ENCODE data around the gene CD200R1L. TPM values are rescaled to one million over a fixed set of nuclear protein-coding genes. Genes with fewer than 3 reads are reported as not detected.
"Not testable (repeated sequence)": the region's sequence is repeated elsewhere in the genome, so short reads cannot be mapped to it uniquely, and the experiment has no call there.

Gene CD200R1L, protein sequence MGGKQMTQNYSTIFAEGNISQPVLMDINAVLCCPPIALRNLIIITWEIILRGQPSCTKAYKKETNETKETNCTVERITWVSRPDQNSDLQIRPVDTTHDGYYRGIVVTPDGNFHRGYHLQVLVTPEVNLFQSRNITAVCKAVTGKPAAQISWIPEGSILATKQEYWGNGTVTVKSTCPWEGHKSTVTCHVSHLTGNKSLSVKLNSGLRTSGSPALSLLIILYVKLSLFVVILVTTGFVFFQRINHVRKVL
- total RNA-seq: not detected in 2 replicates

DNA sequence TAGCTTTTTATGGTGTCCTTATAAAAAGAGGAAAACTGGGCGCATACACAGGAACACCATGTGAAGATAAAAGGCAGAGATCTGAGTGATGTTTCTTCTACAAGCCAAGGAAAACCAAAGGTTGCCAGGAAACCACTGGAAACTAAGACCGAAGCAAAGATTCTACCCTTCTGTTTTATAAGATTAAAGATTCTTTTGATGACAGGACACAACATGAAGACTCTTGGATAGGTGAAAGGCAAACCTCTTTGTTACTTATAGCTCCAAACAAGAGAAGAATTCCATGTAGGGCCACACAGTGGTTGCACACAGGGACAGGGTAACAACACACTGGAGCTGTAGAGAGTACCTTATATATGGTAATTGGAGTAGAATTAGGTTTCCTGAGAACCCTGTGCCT lies at the start of gene CD200R1L:
Gene CD200R1L, minus strand, starts transcription at position 101 of the 400 bp plus-strand sequence. CDS start 17,497 bp downstream, outside the sequence.
- DNase-seq (ENCODE audit: low read depth in 2 of 2): no peak

DNA sequence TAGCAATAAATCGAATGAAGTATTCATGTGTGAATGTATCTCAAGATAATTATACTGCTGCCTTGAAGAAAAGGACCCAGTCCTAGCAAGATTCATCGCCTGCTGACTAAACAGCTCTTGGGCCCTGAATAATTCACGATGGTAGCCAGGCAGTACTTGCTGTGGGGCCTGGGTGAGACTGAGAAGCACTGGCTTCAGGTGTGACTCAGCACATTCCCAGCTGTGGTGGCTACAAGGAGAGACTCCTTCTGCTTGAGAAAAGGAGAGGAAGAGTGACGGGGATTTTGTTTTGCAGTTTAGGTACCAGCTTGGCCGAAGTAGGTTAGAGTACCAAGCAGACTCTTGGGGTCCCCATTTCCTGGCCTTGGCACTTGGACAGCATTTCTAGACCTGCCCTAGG lies 47.6 kb upstream of the CD200R1L start:
- DNase-seq (ENCODE audit: low read depth in 2 of 2): no peak

DNA sequence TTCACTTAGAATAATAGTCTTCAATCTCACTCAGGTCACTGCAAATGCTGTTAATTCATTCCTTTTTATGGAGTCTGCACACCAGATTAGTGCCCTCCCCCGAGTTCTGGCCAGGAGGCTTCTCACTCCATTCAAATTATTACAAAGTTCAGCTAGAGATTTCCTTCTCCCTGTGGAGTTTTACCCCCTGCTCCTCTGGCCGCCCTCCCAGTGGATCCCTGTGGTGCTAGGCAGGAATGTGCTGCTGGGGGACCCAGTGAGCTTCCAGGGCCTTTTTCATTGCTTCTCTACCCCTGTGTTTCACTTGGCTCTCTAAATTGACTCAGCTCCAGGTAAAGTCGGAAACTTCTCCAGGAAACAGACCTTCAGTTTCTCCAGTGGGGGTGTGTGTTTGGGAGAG lies 42.7 kb upstream of the CD200R1L start:
- DNase-seq (ENCODE audit: low read depth in 2 of 2): no peak

DNA sequence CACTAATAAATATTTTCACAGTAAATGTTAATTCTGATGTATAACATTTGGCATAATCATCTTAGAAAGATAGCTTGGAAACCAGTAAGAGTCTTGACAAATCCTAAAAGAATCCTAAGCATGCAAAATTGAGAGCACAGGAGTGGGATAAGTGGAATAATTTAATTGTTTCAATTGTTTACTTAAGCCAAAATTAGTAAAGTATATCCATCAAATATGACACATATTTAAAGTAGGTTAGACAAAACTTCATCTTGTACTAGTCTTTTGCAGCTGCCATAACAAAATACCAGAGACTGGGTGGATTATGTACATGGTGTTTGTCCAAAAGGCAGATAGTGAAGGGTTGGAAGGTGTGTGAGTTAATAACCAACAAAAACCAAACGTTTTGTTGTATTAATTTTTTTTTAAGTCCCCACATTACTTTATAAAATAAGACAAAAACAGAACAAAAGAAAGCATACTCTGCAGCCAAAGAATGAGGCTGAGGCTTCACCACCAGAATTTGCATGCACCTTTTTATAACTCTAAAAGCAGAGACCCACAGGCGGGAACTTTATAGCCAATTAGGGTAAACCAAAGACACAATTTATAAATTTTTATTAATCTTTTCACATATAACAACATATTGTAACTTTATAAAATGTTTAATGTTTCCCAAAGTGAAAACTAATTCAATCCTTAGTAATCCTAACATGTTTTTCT lies 41.9 kb upstream of the CD200R1L start:
- DNase-seq (ENCODE audit: low read depth in 2 of 2): no peak

DNA sequence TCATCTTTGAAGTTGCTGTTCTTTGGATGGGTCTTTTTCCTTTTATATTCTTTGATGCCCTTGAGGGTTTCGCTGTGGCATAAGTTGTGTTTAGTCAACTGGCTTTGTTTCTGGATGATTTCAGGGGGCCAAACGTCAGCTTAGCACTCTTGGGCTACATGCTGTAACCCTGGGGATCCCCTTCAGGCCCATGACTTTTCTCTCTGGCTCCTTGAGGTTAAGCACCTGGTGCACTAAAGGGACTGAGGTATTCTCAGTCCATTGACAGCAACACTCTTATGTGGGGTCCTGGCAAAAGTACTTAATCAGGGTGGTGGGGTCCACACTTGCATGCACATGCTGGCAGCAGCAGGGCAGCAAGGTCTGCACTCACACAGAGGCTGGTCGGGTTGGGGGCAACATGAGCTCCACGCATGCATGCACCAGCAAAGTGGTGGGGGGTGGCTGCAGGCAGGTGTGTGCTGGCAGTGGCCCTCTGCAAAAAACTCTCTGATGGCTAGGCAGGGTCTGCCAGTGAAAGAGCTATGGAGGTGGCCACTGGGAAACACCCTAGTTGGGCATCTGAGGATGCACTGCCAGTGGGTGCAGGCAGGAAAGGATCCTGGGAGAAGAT lies 38.1 kb upstream of the CD200R1L start:
- DNase-seq (ENCODE audit: low read depth in 2 of 2): no peak

DNA sequence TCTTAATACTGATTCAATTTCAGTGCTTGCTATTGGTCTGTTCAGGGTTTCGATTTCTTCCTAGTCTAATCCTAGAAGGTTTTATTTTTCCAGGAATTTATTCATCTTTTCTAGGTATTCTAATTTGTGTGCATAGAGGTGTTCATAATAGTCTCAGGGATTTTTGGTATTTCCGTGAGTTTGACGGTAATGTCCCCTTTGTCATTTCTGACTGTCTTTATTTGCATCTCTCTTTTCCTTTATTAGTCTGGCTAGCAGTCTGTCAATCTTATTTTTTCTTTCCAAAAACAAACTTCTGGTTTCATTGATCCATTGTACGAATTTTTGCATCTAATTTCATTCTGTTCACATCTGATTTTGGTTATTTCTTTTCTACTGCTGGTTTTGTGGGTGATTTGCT lies 35.2 kb upstream of the CD200R1L start:
- no peak for DNase-seq (ENCODE audit: low read depth in 2 of 2)

DNA sequence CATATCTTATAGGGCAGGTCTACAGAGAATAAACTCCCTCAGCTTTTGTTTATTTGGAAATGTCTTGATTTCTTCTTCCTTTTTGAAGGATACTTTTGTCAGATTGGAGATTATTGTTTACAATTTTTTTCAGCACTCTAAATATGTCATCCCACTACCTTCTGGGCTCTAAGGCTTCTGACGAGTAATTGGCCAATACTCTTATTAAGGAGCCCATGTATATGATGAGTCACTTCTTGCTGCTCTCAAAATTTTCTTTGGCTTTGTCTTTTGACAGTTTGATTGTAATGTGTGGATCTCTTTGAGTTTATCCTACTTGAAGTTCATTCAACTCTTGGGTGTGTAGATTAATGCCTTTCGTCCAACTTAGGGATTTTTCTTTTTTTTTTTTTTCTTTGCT lies 28.9 kb upstream of the CD200R1L start:
- DNase-seq (ENCODE audit: low read depth in 2 of 2): no peak

DNA sequence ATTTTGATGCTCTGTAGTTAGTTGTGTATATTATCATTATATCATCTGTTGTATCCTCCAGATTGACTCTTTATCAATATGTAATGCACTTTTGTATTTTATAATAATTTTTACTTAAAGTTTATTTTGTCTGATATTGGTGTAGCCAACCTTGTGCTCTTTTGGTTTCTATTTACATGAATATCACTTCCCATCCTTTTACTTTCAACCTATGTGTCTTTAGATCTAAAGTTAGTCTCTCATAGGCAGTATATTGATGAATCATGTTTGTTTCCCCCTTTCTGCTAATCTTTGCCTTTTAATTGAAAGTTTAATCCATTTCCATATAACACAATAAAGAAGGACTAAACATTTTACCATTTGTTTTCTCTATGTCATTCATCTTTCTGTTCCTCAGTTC lies 28.1 kb upstream of the CD200R1L start:
- DNase-seq (ENCODE audit: low read depth in 2 of 2): no peak

DNA sequence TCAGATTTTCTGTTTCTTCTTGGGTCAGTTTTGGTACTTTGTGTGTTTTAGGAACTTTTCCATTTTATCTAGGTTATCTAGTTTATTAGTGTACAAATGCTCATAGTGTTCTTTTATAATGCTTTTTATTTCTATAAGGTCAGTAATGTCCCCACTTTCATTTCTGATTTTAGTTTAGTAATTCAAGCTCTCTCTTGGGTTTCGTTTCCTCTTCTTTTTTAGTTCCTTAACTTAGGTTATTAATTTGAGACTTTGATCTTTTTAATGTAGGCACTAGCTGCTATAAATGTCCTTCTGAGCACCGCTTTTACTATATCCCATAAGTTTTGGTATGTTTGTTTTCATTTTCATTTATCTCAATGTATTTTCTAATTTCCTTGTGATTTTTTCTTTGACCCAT lies 27.0 kb upstream of the CD200R1L start:
- no peak for DNase-seq (ENCODE audit: low read depth in 2 of 2)

DNA sequence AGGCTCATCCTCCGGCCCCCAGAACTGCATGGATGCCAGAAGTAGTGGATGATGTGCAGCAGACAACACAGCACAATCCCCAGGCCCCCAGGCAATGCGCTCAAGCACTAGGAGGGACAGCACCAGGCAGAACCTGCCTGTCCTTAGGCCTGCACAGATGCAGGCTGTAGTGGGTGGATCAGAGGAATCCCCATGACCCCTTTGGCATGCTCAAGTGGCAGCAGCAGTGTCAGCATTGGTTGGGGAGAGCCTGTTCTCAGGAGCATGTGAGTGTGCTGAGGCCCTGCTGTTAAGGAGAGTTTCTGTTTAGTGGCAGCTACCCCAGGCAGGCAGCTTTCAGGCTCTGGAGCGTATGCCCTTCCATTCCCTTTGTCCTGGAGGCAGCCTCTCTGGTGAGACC lies 25.1 kb upstream of the CD200R1L start:
- DNase-seq (ENCODE audit: low read depth in 2 of 2): no peak

DNA sequence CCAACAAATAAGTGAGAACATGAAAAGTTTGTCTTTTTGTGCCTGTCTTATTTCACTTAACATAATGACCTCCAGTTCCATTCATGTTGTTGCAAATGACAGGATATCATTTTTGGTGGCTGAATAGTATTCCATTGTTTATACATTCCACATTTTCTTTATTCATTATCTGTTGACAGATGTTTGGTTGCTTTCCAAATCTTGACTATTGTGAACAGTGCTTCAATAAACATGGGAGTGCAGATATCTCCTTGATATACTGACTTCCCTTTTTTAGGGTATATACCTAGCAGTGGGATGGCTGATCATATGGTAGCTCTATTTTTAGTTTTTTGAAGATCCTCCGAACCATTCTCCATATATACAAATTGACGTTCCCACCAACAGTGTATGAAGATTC lies 19.1 kb upstream of the CD200R1L start:
- no peak for DNase-seq (ENCODE audit: low read depth in 2 of 2)

DNA sequence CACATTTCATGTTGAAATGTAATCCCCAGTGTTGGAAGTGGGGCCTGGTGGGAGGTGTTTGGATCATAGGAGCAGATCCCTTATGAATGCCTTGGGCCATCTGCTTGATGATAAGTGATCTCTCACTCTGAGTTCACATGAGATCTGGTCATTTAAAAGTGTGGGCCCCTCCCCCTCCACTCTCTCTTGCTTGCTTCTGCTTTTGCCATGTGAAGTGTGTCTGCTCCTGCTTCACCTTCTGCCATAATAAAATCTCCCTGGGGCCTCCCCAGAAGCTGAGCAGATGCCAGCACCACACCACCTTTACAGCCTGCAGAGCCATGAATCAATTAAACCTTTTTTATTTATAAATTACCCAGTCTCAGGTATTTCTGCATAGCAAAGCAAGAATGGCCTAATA lies 14.2 kb upstream of the CD200R1L start:
- DNase-seq (ENCODE audit: low read depth in 2 of 2): no peak

DNA sequence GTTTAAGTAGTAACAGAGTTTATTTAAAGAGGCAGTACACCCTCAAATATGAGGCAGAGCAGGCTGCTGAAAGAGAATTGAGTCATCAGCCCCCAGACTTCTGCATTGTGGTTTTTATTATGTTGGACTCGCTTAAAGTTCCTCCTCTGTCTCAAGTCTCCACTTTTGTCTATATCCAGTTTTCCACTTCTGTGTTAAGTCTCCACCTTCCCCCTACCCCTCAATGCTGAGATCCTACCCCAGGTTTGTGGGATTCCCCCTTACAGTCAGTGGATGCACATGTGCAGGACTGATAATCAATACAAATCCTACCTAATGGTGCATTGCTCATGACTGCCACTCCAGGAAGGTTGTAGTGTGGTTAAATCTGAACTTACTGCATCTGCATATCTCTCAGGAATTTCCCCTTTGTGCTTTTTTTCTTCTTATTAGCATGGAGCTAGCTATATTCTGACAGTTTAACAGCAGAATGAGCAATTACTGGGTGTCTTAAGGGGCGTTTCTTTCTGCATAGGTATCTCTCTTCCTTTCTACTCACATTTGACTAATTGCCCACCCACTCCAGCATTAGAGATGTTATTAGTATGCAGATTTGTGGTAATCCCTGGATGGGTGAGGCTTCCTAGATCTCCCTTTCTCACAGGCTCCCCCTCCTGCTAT lies 11.9 kb upstream of the CD200R1L start:
- no peak for DNase-seq (ENCODE audit: low read depth in 2 of 2)

DNA sequence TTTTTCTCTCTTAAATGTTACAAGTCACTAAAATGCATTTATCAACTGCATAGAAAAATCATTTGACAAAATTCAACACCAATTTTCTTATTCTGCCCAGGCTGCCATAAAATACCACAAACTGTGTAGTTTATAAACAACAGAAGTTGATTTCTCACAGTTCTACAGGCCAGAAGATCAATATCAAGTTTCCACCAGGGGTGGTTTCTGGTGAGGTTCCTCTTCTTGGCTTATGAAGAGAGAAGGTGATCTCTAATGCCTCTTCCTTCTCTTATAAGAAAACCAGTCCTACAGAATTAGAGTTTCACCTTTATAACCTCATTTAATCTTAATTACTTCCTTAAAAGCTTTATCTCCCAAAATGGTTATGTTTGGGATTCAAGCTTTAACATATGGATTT lies 10.9 kb upstream of the CD200R1L start:
- no peak for DNase-seq (ENCODE audit: low read depth in 2 of 2)

DNA sequence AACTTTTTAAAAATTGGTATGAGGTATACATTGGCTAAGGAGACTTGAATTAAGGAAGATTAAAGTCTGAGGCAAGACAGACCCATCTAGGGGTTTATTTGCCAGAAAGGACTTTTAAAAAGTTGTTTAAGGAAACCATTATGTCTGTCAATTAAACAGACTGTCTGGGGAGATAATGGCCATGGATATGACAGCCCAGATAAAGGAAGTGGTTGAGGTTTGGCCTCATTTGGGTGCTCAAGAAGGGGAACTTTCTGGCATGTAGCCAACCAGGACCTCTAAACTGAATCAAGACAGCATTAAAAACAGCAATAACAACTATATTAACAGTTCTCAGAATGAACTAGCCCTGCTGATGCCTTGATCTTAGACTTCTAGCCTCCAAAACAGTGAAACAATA lies 9.9 kb upstream of the CD200R1L start:
- DNase-seq (ENCODE audit: low read depth in 2 of 2): no peak

DNA sequence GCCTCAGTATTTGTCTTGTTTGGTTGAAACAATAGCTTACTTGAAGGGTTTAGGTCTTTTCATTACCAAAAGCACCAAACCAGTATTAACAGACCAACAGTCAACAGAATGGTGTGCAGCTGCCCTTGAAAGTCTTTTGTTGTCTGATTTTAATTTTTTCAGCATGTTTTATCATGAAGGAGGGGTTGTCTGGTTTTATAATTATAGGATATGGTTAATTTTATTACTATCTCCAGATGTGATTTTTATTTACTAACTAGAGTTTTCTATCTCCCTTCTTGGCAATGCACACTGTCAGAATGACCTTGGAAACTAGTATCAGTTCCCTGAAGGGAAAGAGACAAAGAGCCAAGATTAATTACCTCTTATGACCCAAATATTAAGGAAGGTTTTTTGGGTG lies 9.2 kb upstream of the CD200R1L start:
- DNase-seq (ENCODE audit: low read depth in 2 of 2): no peak

DNA sequence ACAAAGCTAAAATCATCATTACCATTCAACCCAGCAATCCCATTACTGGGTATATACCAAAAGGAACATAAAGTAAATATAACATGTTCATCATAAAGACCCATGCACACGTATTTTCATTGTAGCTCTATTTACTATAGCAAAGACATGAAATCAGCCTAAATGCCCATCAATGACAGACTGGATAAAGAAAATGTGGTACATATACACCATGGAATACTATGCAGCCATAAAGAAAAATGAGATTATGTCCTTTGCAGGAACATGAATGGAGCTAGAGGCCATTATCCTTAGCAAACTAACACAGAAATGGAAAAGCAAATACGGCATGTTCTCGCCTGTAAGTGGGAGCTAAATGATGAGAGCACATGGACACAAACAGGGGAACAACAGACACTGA lies 8.4 kb upstream of the CD200R1L start:
- not testable (repeated sequence) for DNase-seq (ENCODE audit: low read depth in 2 of 2)

DNA sequence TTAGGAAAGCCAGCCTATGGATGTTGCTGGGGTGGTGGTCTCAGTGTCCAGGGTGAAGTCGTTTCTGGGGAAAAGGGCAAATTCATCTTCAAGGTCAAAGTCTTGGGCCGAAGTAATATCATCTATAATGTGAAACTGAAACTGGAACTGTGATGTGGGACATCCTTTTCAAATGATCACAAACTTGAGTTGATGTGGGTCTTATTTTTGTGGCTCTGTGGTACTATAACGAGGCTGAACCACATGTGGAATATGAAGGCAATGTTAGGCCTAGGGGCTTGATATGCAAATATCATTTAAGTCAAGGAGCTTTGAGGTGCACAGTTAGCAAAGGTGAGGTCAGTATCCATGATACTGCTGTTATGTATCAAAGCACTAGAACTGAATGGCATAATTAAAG lies 1.5 kb upstream of the CD200R1L start:
- no peak for DNase-seq (ENCODE audit: low read depth in 2 of 2)

DNA sequence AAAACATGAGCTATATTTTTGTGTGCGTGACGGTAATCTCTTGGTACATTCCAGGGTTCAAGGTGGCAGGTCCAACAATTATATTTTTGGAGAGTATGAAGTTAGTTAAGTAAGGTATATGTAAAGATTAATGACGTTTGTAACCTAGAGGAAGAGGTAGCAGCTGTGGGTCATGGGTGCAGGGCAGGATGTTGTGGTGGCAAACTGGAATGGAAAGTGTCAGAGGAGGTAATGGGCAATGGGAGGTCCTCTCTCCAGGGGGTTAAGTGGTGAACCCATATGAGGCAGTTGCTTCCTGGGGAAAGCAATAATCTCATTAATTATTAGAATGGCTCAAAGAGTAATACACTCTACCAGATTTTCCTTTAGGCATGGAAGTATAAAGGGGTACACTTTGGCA lies 1.0 kb upstream of the CD200R1L start:
- no peak for DNase-seq (ENCODE audit: low read depth in 2 of 2)

DNA sequence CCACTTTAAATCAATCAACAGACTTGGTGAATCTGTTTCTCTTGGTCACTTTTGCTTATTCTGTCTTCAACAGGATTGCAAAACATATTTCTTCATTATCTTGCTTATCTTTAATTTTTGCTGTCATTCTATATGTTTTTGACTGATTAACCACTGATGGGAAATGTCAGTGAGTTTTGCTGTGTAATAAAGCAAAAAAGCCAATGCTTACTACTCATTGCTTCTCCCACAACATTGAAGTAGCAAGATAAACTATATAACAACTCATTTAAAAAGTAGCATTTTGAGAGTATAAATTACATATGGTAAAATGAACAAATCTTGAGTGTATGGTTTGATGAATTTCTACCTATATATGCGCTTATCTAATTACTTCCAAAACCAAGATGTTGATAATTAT lies 892 bp downstream of the CD200R1L start:
- no peak for DNase-seq (ENCODE audit: low read depth in 2 of 2)

DNA sequence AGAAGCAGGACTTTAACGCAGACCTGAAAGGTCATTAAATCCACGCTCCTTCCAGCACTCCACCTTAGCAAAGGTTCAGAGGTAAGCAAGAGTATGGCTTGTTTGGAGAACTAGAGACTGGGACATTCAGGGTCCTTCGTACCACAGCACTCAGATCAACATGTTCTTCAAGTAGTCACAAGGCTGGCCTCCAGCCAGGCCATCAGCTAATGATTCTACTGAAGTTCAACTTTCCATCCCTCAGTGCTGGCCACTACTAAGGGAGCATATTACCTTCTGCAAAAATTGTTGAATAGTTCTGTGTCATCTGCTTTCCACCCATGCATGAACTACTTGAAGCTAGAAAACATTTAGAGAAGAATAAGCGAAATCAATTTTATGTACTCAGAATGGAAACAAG lies 17.6 kb downstream of the CD200R1L start:
- no peak for DNase-seq (ENCODE audit: low read depth in 2 of 2)

Data from dermis microvascular lymphatic vessel endothelial cell (primary cell).